HG03097 (cell line): ENCODE data around the gene YTHDC2.
A peak's percentile ranks its signal among the peaks of the same experiment; 100 is the strongest.

Experiments
- ATAC-seq: cut with Tn5 transposase; IDR thresholded peaks from one replicate; pipeline ENCODE4 v1.9.1; 2021; ENCODE audit not compliant: unreplicated experiment, low FRiP score

YTHDC2 gene

DNA sequence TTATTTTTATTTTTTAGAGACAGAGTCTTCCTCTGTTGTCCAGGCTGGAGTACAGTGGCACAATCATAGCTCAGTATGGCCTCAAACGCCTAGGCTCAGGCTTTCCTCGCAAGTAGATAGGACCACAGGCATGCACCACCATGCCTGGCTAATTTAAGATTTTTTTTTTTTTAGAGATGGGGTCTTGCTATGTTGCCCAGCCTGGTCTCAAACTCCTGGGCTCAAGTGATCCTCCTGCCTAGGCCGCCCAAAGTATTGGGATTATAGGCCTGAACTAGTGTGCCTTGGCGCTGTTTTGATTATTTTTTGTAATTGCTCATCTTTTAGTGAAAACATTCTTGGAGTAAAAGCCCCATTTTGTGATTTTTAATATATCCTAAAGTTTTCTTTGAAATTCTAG is 5.4 kb downstream of the YTHDC2 start:
- ATAC-seq: no peak

DNA sequence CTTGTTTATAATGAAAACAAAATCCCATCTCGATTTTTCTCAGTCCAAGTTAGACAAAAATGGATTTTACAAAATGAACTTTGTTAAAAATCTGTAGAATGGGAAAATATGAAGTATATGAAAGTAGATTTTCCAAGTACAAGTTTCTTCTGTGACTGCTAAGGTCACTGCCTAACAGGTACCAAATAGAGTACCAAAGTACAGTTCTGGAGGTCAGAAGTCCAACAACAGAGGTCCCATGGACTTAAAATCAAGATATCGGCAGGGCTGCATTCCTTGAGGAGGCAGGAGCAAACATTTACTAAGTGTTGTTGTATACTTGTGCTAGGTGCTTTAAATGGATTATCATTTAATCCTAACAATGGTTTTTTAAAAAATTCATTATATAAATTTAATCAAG is 5.9 kb downstream of the YTHDC2 start:
- no peak for ATAC-seq

DNA sequence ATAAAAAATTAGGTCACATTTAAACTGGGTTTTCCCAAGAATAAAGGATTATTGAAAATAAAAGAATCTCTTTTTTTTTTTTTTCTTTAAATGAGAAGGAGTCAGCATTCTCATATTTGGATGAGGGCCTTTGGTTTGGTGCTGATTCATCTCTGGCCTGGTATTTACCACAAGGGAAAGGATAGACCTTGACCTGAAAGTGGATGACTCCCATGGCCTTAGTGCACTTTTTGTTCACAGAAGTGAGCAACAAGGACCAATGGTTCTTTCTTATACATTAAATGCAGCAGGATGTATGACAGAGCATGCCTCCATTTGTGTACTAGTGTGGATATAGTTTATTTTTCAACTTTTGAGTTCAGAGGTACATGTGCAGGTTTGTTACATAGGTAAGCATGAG is 6.9 kb downstream of the YTHDC2 start:
- ATAC-seq: peak; percentile 55

DNA sequence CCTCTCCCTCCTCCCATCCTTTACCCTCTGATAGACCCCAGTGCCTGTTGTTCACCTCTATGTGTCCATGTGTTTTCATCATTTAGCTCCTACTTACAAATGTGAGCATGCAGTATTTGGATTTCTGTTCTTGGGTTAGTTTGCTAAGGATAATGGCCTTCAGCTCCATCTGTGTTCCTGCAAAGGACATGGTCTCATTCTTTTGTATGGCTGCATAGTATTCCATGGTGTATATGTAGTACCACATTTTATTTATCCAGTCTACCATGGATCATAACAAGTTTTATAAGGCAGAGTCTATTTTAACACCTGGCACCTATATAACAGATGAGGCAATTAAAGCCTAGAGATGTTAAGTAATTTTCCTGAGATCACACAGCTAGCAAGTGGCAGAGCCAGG is 7.4 kb downstream of the YTHDC2 start:
- ATAC-seq: no peak

DNA sequence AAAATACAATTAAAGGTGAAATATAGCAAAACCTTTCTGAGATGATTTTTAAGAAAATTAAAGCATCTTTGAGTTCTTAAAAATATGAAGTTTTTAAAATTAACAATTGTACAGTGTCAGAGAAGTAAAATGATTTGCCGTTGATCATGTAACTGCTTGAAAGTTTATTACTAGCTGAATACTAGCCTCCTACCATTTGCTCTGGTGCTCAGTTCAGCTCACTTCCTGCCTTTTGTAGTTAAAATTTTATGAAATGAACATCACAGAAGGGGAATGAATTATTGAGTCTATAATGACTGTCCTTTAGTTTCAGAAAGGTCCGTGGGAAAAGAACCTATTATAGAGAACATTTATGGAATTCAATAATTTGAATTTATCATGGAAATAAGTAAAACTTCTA is 9.7 kb downstream of the YTHDC2 start:
- ATAC-seq: no peak

DNA sequence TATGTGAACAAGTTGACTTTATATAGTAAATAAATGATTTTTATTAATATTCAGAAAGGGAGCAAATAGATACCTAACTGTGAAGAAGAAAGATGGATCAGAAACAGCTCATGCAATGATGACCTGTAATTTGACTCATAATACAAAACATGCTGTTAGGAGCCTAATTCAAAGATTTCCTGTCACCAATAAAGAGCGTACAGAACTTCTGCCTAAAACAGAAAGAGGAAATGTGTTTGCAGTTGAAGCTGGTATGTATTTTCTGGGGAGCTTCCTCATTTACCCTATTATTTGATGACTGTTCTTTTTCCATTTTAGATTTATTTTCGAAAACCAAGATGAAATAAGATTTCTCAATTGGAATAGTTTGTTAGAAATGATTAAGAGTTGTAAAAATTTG is 11.4 kb downstream of the YTHDC2 start:
- ATAC-seq: peak; percentile 46

DNA sequence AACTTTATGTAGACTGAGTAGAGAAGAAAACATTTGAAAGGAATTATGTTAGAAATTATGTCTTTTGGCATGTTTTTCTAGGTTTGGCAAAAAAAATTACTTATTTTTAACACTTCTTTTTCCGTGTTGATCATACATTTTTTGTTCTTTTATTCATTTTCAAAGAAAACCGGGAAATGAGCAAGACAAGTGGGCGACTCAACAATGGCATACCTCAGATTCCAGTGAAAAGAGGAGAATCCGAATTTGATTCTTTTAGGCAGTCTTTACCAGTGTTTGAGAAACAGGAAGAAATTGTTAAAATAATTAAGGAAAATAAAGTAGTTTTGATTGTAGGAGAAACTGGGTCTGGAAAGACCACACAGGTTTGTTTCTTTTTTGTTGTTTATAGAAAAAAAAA is 12.9 kb downstream of the YTHDC2 start:
- no peak for ATAC-seq

DNA sequence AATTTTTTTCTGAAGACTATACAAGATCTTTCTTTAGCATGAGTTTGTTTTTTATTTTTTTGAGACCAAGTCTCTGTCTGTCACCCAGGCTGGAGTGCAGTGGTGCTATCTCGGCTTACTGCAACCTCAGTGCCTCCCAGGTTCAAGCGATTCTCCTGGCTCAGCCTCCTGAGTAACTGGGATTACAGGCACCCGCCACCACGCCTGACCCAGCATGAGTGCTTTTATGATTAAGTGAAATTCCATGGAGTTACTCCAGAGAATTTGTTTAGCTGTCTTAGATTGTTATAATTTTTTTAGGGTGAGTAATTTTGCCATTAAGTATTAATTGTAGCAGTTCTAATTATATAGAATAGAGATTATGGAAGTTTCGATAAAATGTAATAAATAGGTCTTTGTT is 14.3 kb downstream of the YTHDC2 start:
- no peak for ATAC-seq

DNA sequence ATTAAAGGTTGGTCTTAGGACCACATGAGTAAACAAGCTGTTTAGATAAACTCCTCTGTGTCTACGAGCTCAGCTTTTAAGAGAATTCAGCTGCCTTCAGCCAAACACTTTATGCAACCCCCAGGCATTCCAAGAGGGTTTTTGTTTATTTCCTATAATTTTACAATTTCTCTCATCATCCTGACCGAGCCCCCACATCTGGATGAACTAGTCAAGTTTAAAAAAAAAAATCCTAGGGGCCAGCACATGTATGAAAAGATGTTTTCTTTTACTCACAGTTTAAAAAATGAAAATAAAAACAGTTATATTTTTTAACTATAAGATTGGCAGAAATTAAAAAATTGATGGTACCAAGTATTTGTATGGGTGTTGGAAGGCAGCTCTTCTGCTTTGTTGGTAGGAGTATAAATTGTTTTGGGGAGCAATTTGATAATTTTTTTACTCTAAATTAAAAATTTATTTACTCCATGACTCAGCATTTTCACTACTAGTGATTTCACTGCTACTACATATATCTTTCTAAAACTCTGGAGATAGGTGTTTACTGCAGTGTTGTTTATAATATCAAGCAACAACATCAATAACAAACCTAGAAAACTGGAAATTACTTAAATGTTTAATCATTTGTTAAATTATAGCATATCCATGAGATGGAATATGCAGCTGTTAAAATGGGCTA is 18.1 kb downstream of the YTHDC2 start:
- no peak for ATAC-seq

DNA sequence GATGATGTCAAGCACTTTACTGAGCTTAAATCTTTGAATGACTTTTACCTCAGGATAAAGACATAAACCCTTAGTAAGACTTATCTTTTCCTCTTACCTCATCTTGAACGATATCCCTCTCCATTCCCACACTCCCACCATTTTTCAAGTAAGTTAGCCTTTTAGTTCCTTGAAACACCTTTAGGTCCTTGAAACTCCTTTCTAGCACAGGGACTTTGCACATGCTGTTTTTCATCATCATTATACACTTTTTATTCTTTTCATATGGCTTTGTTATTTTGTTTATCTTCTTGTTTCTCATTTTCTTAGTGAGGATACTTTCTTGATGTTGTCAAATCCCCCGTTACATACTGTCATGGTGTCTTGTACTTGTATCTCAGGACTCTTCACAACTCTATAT is 24.8 kb downstream of the YTHDC2 start:
- ATAC-seq: no peak

DNA sequence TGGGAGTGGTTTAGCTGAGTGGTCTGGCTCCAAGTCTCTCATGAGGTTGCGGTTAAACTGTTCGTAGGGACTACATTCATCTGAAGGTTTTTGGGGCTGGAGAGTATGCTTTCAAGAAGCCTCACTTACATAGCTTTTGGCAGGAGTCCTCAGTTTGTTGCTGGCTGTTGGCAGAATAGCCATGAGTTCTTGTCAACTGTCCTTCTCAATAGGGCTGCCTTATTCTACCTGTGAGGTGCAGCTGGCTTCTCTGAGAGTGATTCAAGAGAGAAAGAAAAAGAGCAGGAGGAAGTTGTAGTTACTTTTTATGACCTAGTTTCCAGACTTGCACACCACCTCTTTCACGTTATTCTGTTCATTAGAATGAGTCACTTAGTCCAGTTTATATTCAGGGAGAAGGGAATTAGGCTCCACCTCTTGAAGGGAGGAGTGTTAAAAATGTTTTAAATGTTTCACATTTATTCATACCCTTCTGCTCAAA is 33.2 kb downstream of the YTHDC2 start:
- no peak for ATAC-seq

DNA sequence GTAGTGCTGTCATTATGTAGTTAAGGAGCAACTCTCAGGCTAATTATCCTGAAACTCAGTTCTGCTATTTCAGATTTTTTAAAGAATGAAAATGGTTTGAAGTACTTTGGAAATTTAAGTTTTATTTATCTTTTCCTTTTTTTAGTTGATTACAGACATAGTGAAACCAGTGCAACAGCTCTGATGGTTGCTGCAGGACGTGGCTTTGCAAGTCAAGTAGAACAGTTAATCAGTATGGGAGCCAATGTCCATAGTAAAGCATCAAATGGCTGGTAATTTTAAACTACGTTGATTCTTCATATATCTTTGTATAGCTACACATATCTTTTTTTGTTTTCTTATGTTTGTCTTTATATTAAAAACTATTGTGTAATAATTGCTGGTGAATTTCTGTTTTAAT is 34.9 kb downstream of the YTHDC2 start:
- ATAC-seq: peak; percentile 85

DNA sequence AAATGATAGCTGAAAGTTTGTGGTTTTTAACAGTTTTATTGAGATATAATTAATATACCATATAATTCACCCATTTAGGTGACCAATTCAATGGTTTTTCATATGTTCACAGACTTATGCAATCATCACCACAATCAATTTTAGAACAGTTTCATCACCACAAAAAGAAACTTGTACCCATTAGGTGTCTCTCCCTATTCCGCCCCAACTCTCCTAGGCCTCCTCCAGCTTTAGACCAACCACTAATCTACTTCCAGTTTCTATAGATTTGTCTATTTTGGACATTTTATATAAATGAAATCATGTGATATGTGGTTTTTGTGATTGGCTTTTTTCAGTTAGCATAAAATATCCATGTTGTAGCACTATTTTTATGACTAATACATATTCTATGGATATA is 38.6 kb downstream of the YTHDC2 start:
- ATAC-seq: no peak

DNA sequence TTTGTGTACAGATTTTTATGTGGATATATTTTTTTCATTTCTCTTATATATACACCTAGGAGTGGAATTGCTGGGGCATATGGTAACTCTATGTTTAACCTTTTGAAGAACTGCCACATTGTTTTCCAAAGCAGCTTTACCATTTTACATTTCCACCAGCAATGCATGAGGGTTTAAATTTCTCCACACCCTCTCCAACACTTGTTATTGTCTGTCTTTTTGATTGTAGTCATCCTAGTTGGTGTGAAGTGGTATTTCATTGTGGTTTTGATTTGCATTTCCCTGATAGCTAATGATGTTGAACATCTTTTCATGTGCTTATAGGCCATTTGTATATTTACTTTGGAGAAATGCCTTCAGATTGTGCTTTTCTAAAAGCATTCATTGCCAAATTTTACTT is 39.1 kb downstream of the YTHDC2 start:
- ATAC-seq: no peak

DNA sequence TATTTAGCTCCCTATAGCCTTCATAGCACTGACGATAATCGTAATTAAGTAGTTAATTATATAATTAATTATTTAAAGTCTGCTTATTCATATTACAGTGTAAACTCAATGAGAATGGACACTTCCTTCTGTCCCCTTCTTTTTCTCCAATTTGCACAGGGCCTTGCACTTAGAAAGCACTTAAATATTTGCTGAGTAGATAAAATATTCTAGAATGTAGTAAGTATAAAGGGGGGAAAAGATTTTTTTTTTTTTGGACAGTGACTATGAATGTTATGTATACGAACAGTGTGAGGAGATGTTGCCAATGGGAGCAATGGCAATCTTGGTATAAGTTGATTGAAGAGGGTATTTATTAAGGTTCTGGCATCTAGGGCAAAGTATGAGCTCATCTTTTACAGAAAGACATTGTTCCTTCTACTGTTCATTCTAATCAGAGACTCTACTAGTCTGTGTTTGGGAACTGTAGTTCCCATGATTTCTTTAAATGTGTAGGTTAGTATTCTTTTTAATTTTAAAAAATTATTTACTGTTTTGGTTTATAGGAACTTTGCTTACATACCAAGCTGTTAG is 49.4 kb downstream of the YTHDC2 start:
- no peak for ATAC-seq

DNA sequence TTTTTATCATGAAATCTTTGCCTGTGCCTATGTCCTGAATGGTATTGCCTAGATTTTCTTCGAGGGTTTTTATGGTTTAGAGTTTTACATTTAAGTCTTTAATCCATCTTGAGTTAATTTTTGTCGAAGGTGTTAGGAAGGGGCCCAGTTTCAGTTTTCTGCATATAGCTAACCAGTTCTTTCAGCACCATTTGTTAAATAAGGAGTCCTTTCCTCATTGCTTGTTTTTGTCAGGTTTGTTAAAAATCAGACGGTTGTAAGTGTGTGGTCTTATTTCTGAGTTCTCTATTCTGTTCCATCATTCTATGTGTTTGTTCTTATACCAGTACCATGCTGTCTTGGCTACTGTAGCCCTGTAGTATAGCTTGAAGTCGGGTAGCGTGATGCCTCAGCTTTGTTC is 55.9 kb downstream of the YTHDC2 start:
- ATAC-seq: no peak

DNA sequence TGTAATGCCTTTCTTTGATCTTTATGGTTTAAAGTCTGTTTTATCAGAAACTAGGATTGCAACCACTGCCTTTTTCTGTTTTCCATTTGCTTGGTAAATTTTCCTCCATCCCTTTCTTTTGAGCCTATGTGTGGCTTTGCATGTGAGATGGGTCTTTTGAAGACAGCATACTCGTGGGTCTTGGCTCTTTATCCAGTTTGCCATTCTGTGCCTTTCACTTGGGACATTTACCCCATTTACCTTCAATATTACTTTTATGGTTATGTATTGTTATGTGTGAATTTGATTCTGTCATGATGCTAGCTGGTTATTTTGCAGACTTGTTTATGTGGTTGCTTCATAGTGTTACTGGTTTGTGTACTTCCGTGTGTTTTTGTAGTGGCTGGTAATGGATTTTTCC is 59.2 kb downstream of the YTHDC2 start:
- ATAC-seq: no peak

DNA sequence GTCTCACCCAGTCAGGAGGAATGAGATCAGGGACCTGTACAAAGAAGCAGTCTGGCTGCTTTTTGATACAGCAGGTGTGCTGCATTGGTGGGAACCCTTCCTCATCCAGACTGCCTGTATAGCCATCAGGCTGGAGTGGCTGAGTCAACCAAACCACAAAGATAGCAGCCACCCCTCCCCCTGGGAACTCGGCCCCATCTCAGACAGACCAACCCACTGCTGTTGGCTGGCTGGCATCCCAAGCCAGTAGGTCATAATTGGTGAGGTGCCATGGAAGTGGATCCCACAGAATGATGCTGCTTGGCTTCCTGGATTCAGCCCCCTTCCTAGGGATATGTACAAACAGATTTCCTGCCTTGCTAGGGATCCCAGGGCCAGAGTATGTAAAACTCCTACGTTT is 60.9 kb downstream of the YTHDC2 start:
- no peak for ATAC-seq

DNA sequence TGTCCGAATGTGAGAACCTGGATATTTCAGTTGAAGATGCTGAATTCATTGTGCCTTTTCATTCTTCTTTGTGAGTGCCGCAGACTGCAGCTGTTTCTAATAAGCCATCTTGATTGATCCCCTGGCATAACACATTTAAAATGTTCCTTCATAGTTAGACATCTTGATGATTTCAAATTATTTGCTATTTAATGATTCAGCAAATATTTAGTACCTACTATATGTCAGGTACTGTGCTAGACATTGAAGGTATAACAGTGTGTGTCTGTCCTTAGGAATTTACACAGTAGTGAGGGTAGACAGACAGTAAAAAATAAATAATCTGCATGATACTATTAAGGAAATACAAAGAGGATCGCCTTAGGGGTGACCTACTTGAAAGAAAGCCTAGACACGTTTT is 61.6 kb downstream of the YTHDC2 start:
- ATAC-seq: no peak

DNA sequence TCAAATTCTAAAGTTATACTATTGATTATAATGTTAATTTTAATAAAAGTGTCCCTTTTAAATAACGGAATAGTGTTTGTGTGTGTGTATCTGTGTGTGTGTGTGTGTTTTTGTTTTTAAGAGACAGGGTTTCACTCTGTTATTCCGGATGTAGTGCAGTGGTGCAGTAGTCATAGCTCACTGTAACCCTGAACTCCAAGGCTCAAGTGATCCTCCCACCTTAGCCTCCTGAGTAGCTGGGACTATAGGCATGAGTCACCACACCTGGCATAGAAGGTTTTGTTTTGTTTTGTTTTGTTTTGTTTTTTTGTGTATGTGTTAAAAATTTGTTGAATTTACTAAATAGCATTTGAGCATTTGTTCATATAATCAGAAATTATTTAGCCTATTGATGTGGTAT is 64.6 kb downstream of the YTHDC2 start:
- ATAC-seq: no peak

DNA sequence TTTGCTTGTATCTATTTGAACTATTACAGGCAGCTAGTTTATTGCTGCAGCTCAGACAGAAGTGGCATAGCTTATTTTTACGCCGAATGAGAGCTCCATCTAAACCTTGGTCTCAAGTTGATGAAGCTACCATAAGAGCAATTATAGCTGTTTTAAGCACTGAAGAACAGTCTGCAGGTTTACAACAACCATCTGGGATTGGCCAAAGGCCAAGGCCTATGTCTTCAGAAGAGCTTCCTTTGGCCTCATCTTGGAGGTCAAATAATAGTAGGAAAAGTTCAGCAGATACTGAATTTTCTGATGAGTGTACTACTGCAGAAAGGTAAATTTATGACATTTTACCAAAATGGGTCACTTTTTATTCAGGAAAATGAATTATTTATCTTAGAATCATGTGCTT is 67.9 kb downstream of the YTHDC2 start:
- ATAC-seq: no peak

DNA sequence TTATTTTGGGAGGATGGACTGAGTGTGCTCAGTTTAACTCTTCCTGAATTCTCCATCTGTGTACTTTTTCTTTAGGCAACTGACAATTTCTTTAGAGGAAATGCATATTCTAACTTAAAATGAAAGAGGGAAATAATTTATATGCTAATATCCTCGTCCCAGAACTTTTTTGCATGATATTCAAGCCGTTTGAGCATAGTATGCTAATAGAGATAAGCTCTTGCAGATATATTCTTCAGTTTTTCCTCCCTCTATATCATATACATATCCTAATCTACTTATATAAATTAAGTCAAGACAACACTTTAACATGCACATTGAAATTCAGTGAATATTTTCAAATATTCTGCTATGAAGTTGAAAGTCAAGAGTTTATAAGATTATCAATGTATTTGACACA is 84.7 kb downstream of the YTHDC2 start:
- no peak for ATAC-seq

DNA sequence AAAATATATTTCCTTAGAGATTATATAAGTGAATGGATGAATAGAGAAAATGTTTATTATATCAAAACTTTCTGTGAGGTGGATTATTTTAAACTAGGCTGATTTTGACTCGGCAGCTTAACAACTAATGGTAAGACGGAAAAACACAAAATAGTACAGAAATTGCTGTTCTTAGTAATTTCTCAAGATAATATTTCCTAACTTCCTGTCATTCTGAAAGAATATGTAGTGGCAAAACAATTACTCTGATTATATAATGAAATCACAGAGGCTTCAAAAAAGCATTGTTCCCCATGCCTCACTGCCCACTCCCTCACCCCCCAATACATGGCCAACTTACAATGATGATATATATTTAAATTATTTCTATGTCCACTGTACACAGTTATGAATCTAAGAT is 85.4 kb downstream of the YTHDC2 start:
- ATAC-seq: no peak
